Sigmoid colon (tissue), 4 donors: ENCODE results near the gene HNRNPH1.
"Not testable (repeated sequence)": the region's sequence is repeated elsewhere in the genome, so short reads cannot be mapped to it uniquely, and the experiment has no call there.

Experiments
- CTCF ChIP-seq, 4 experiments: fragments of 450-650 bp in 3 of 4; fragments of 200-600 bp in 1 of 4; IDR thresholded peaks; one replicate each; pipeline ENCODE4 v1.5.1; 2016 to 2019; ENCODE audit warnings: antibody characterized with exemption in 4 of 4, mild to moderate bottlenecking in 3 of 4, moderate library complexity in 2 of 4
- EP300 ChIP-seq, 4 donors: sonication (generic); formaldehyde crosslinking; IDR thresholded peaks; one replicate each; pipeline ENCODE4 v1.6.1; 2017; ENCODE audit warnings: antibody characterized with exemption in 4 of 4
- POLR2A ChIP-seq, 2 donors: fragments of 450-650 bp; IDR thresholded peaks; one replicate each; pipeline ENCODE4 v1.6.1; 2016; ENCODE audit warnings: antibody characterized with exemption in 2 of 2, mild to moderate bottlenecking in 2 of 2, moderate library complexity in 2 of 2
- POLR2AphosphoS5 ChIP-seq, 4 donors: sonication (generic); formaldehyde crosslinking; IDR thresholded peaks; one replicate each; pipeline ENCODE4 v1.6.1; 2017; ENCODE audit warnings: antibody characterized with exemption in 4 of 4

DNA sequence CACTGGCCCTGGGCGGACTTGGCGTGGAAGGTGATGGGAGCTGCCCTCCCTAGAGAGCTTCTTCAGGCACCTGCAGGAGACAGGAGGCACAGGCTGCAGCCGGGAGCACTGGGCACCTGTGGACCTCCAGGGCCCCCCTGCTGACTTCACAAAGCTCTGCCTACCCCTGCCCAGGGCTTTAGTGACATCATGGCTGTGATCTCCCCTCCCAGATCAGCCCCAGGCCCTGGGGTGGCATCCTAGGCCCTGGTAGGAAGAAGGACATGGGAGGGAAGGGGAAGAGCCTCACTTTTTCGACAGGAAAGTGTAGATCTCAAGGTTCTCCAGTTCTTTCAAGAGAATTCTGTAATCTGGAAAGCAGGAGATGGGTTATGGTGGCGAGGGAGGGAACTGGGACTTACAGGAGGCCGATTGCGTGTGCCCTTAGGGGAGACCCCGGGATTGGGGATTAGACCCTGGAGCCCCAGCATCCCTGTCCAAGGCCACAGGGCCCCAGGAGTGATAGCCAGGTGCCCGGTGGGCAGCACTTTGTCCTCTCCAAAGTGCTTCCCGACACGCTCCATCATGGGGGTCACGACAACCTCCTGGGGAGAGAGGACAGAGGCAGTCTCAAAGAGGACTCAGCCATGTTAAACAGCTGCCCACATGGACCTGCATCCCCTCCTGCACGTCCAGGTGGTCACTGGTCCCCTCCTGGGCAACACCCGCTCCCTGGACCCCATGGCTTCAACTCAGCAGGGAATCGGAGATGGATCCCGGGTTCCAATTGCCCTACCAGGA is 19.9 kb upstream of the HNRNPH1 start:
- not testable (repeated sequence) for TF ChIP-seq CTCF, POLR2AphosphoS5, POLR2A, EP300 (IDR thresholded peaks at IDR 0.05)
